ENCODE results near the gene ACACA.

DNA sequence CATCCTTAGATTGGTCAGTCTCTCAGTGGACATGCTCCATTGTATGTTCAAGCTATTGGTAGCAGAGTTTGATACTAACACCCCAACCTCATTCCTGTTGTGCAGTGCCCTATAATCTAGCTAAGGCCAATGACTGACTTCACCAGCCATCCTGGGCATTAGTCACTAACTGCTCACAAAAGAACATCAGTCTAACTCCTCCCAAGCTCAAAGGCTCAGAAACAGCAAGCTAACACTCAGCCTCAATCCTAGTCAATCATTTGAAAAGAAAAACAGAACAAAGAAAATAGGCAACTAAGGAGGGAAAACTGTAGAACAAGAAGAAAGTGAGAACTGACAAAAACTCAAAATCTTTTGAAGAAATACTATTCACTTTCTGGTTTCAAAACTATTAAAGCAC is 229.9 kb downstream of the ACACA start:
- TF ChIP-seq, protein P1, sequence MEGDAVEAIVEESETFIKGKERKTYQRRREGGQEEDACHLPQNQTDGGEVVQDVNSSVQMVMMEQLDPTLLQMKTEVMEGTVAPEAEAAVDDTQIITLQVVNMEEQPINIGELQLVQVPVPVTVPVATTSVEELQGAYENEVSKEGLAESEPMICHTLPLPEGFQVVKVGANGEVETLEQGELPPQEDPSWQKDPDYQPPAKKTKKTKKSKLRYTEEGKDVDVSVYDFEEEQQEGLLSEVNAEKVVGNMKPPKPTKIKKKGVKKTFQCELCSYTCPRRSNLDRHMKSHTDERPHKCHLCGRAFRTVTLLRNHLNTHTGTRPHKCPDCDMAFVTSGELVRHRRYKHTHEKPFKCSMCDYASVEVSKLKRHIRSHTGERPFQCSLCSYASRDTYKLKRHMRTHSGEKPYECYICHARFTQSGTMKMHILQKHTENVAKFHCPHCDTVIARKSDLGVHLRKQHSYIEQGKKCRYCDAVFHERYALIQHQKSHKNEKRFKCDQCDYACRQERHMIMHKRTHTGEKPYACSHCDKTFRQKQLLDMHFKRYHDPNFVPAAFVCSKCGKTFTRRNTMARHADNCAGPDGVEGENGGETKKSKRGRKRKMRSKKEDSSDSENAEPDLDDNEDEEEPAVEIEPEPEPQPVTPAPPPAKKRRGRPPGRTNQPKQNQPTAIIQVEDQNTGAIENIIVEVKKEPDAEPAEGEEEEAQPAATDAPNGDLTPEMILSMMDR (IDR thresholded peaks at IDR 0.05; ENCODE audit: extremely low read depth in 1 of 2, insufficient read depth in 1 of 2, low read depth in 1 of 2, low read length in 2 of 2) = no peak
- TF ChIP-seq GATA2 (IDR thresholded peaks at IDR 0.05; ENCODE audit: insufficient read depth, insufficient read length, low read depth, low read length) (no peak), MYC (IDR thresholded peaks at IDR 0.05; ENCODE audit: low read depth, low read length) (no peak), EZH2 (IDR thresholded peaks at IDR 0.05; ENCODE audit: borderline replicate concordance, low read depth, low read length, severe bottlenecking) (no peak), JUN (IDR thresholded peaks at IDR 0.05; ENCODE audit: borderline replicate concordance, insufficient read depth, insufficient read length, low read depth) (no peak)

Data from endothelial cell of umbilical vein (primary cell).